Mesenteric fat pad (tissue), 1 donor: Measurements from ENCODE around the gene DUSP22. TPM values are rescaled to one million over a fixed set of nuclear protein-coding genes. Genes with fewer than 3 reads are reported as not detected.

Experiments
- DNase-seq: peaks from one replicate; pipeline ENCODE4 v3.0.0-alpha.2; 2020; ENCODE audit warnings: low spot score
- total RNA-seq: library from RNA; stranded (reverse); fragmentation: NEBNext Ultra II Directional; extraction: Animal tissue kit (Norgen Biotek cat#: 25700); gene quantifications from one replicate; pipeline ENCODE4 v1.2.1, GENCODE V29; 2021
- donor health status: DM: yes; HTN: yes; CAD: no.

The DUSP22 gene
- total RNA-seq, 1 donor from 2014 or later = 75.0 TPM

- DNase-seq = no peak
Observed at GRCh38 chr6:336159-337114, 44.1 kb downstream of the DUSP22 start.

- DNase-seq = no peak
Observed at GRCh38 chr6:337805-338368, 45.6 kb downstream of the DUSP22 start.

- DNase-seq = no peak
Observed at GRCh38 chr6:338815-339262, 46.6 kb downstream of the DUSP22 start.

GRCh38 chr6:339480-339879, 47.2 kb downstream of the DUSP22 start:
- DNase-seq = no peak

- no peak for DNase-seq
Observed at GRCh38 chr6:340186-340955, 48.1 kb downstream of the DUSP22 start.

- no peak for DNase-seq
Observed at GRCh38 chr6:340991-341827, 48.9 kb downstream of the DUSP22 start.

GRCh38 chr6:341914-342831, 49.9 kb downstream of the DUSP22 start:
- DNase-seq = no peak

GRCh38 chr6:342832-343179, 50.5 kb downstream of the DUSP22 start:
- DNase-seq = no peak

- DNase-seq = no peak
Observed at GRCh38 chr6:343226-343935, 51.1 kb downstream of the DUSP22 start.

GRCh38 chr6:343960-344815, 51.9 kb downstream of the DUSP22 start:
- DNase-seq = no peak

GRCh38 chr6:344816-345340, 52.6 kb downstream of the DUSP22 start:
- no peak for DNase-seq

- no peak for DNase-seq
Observed at GRCh38 chr6:345747-346385, 53.6 kb downstream of the DUSP22 start.

GRCh38 chr6:346386-347030, 54.2 kb downstream of the DUSP22 start:
- DNase-seq = no peak

- no peak for DNase-seq
Observed at GRCh38 chr6:347232-347631, 54.9 kb downstream of the DUSP22 start.

- DNase-seq = no peak
Observed at GRCh38 chr6:347951-348859, 55.9 kb downstream of the DUSP22 start.

GRCh38 chr6:348860-349396, 56.6 kb downstream of the DUSP22 start:
- DNase-seq = no peak
